DOHH2 (cell line): ENCODE data around the gene SAMD4A.

Source experiments
- H3F3A ChIP-seq: fragments of 200-600 bp; sonication (generic), shearing (Covaris generic); 2 replicates; pipeline ENCODE4 v1.6.0; 2016; ENCODE audit warnings: antibody characterized with exemption, mild to moderate bottlenecking; ENCODE audit not compliant: control insufficient read depth, insufficient read depth
- H3K27ac ChIP-seq: fragments of 200-600 bp; sonication (generic); 2 replicates; pipeline ENCODE4 v1.5.1; 2014; ENCODE audit warnings: low read depth, mild to moderate bottlenecking, low read length, moderate library complexity
- H3K27me3 ChIP-seq: fragments of 200-600 bp; sonication (generic); 2 replicates; pipeline ENCODE4 v1.6.1; 2014; ENCODE audit warnings: mild to moderate bottlenecking, low read length, mixed read lengths; ENCODE audit not compliant: control insufficient read depth
- H3K36me3 ChIP-seq: fragments of 200-600 bp; sonication (generic); 2 replicates; pipeline ENCODE4 v1.6.1; 2014; ENCODE audit warnings: mild to moderate bottlenecking, low read length, moderate library complexity, mixed read lengths; ENCODE audit not compliant: control insufficient read depth
- H3K4me1 ChIP-seq: fragments of 200-600 bp; sonication (generic); 2 replicates; pipeline ENCODE4 v1.6.1; 2014; ENCODE audit warnings: mild to moderate bottlenecking, low read length, mixed read lengths; ENCODE audit not compliant: control insufficient read depth
- H3K4me2 ChIP-seq: fragments of 200-600 bp; sonication (generic); 2 replicates; pipeline ENCODE4 v1.6.0; 2014; ENCODE audit warnings: mild to moderate bottlenecking, low read length, moderate library complexity
- H3K4me3 ChIP-seq: fragments of 200-600 bp; sonication (generic); 2 replicates; pipeline ENCODE4 v1.5.1; 2014; ENCODE audit warnings: mild to moderate bottlenecking, low read length, mixed read lengths
- H3K79me2 ChIP-seq: fragments of 200-600 bp; sonication (generic); 2 replicates; pipeline ENCODE4 v1.6.1; 2014; ENCODE audit warnings: mild to moderate bottlenecking, low read length, mixed read lengths; ENCODE audit not compliant: control insufficient read depth
- H3K9me2 ChIP-seq: fragments of 200-600 bp; sonication (generic); replicated peaks from 2 replicates; pipeline ENCODE4 v1.6.1; 2014; ENCODE audit warnings: mild to moderate bottlenecking, low read length, mixed read lengths; ENCODE audit not compliant: control insufficient read depth
- H3K9me3 ChIP-seq: fragments of 200-600 bp; sonication (generic); 2 replicates; pipeline ENCODE4 v1.6.1; 2014; ENCODE audit warnings: antibody characterized with exemption, low read length, mixed read lengths; ENCODE audit not compliant: control insufficient read depth, insufficient read depth
- H4K20me1 ChIP-seq: fragments of 200-600 bp; sonication (generic); 2 replicates; pipeline ENCODE4 v1.6.0; 2014; ENCODE audit warnings: low read depth, mild to moderate bottlenecking, antibody characterized with exemption, low read length, moderate library complexity; ENCODE audit not compliant: control insufficient read depth, insufficient read depth
- CTCF ChIP-seq: fragments of 200-600 bp; sonication (generic); IDR thresholded peaks from one replicate; pipeline ENCODE4 v1.5.1; 2014; ENCODE audit warnings: antibody characterized with exemption, mild to moderate bottlenecking, low read depth, low read length; ENCODE audit not compliant: poor library complexity, severe bottlenecking
- EZH2phosphoT487 ChIP-seq: fragments of 200-600 bp; sonication (generic); IDR thresholded peaks from 2 replicates; pipeline ENCODE4 v1.6.1; 2017; ENCODE audit warnings: borderline replicate concordance, mild to moderate bottlenecking, antibody characterized with exemption, low read length, moderate library complexity, mixed read lengths

Gene SAMD4A

GRCh38 chr14:54529811-54530210 lies 37.1 kb upstream of the SAMD4A start:
- no peaks in the 10 kb centered on the region for H3K79me2 ChIP-seq
- H3K9me3 ChIP-seq = no peaks in the 10 kb centered on the region
- H3K9me2 ChIP-seq = no peaks in the 10 kb centered on the region
- no peak overlapping the region for H3K4me3 ChIP-seq
- TF ChIP-seq CTCF = no peak
- TF ChIP-seq EZH2phosphoT487 = no peak
- no peaks in the 10 kb centered on the region for H4K20me1 ChIP-seq
- no peak overlapping the region for H3K27ac ChIP-seq
- H3K27me3 ChIP-seq = no peaks in the 10 kb centered on the region
- H3K36me3 ChIP-seq = peaks cover 4% of the 10 kb centered on the region
- no peaks in the 10 kb centered on the region for H3F3A ChIP-seq
- no peak overlapping the region for H3K4me2 ChIP-seq
- H3K4me1 ChIP-seq = peaks cover 10% of the 10 kb centered on the region

DNA sequence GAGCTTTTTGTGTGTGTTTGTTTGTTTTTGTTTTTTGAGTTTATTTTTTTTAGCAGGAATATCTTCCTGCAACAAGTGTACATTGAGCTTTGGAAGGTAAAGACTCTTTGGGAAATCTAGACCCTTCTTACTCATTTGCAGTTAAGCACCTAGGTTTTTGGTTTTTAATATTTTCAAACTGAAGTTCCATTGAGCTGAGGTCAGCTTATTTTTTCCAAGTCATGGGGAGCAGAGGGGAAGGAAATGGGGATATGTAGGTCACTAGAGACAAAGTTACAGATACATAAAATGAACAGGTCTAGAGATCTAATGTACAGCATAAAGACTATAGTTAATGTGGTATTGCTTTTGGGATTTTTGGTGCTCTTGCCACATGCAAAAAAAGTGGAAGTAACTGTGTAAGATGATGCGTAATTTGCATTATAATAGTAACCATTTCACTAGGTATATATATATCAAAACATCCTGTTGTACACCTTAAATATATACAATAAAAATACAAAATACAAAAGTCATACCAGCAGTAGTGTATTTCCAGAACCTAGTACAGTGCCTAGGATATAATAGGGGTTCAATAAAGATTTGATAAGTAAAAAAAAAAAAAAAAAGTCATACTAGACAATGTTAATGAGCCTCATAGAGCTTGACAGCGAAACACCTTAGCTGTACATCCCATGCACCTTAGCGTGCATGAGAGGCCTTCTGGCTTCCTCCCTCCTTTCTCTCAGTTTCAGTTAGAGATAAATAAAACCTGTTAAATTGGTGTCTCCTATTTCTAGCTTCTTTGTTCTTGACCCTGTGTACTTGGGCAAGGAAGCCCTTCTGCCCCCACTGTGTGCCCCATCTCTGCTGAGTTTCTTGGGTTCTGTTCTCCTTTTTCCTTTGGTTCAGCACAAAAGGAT lies 34.6 kb upstream of the SAMD4A start:
- peak overlapping the region; percentile 3; the same call in 1 of the 2 replicates for H3K4me2 ChIP-seq
- no peak overlapping the region for H3K4me3 ChIP-seq
- no peak overlapping the region for H3K27ac ChIP-seq
- TF ChIP-seq EZH2phosphoT487 (no peak), CTCF (no peak)
- no peaks in the 10 kb centered on the region for H4K20me1 ChIP-seq
- H3K4me1 ChIP-seq = peaks cover 10% of the 10 kb centered on the region
- no peaks in the 10 kb centered on the region for H3K9me3 ChIP-seq
- H3K79me2 ChIP-seq = no peaks in the 10 kb centered on the region
- H3K27me3 ChIP-seq = no peaks in the 10 kb centered on the region
- no peaks in the 10 kb centered on the region for H3K9me2 ChIP-seq
- H3F3A ChIP-seq = no peaks in the 10 kb centered on the region
- no peaks in the 10 kb centered on the region for H3K36me3 ChIP-seq

- Histone ChIP-seq H3K4me3 (no peak overlapping the region), H3K9me2 (no peaks in the 10 kb centered on the region), H3K79me2 (no peaks in the 10 kb centered on the region), H3F3A (no peaks in the 10 kb centered on the region), H3K4me1 (peaks cover 10% of the 10 kb centered on the region), H3K27ac (no peak overlapping the region), H3K27me3 (no peaks in the 10 kb centered on the region), H3K4me2 (no peak overlapping the region; the same call in 1 of the 2 replicates), H3K36me3 (peaks cover 1% of the 10 kb centered on the region; the same call in 1 of the 2 replicates), H3K9me3 (no peaks in the 10 kb centered on the region), H4K20me1 (no peaks in the 10 kb centered on the region)
- TF ChIP-seq EZH2phosphoT487 = no peak
- TF ChIP-seq CTCF = no peak
Observed at GRCh38 chr14:54533100-54533499, 33.8 kb upstream of the SAMD4A start.
